ACHN (cell line): Measurements from ENCODE around the gene KDELR1.

Experiments
- DNase-seq: peaks from one replicate; pipeline ENCODE4 v3.0.0-alpha.2; 2015
- in situ Hi-C: cut with HindIII; loops from 2 replicates; pipeline ENCODE4 v1.10.0; 2017; ENCODE audit warnings: low sequenced_read_pairs, low pct_ligation_motif_present, low pct_unique_long_range_greater_than_20kb

Gene KDELR1

GRCh38 chr19:48391100-48392005 is at the start of gene KDELR1:
TSS of gene KDELR1 (minus strand) at chr19:48391551. CDS start at chr19:48391358, 193 bp downstream.
- peak; percentile 59 for DNase-seq
- in situ Hi-C loops: no loop called here

DNA sequence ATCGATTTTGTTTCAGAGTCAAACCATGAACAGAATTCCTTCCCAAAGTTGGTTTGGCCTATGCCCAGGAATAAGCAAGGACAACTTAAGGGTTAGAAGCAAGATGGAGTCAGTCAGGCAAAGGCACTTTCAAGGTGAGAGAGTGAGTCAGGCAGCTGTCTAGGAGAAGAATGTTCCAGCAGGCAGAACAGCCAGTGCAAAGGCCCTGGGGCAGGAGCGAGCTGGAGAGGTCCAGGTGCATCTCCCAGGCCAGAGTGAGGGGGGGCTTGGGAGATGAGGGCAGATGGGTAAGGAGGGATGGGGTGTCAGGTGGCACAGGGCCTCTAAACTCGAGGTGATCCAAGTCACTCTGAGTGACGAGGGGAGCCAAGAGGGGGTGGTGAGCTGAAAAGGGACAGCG is 45.2 kb upstream of the KDELR1 start:
- no peak for DNase-seq
- in situ Hi-C loops: no loop called here

- in situ Hi-C loops: no loop called here
- no peak for DNase-seq
Observed at GRCh38 chr19:48433337-48433736, 42.0 kb upstream of the KDELR1 start.

- DNase-seq: no peak
- in situ Hi-C loops: no loop called here
Observed at GRCh38 chr19:48428670-48429069, 37.3 kb upstream of the KDELR1 start.

DNA sequence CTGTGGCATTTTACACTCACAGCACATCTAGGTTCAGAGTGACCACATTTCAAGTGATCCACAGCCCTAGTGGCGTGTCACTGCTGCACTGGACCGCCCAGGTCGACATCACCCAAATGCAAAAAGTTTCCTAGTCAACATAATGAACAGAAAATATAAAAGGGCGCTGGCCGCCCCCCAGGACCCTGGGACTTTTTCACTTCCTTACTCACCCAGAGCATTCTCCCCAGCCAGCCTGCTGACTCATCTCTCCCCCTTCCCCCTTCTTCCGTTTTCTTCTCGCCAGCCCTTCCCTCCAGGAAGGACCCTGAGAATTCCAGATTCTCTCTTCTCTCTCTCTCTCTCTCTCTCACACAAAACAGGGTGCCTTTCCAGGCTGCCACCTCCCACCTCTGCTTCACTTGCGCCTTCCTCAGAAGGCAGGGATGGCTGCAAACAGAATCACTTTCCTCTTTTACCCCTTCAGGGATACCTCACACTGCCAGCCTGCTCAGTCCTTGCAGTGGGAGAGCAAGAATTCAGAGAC is 33.4 kb upstream of the KDELR1 start:
- DNase-seq: peak; percentile 57
- in situ Hi-C loops: no loop called here

GRCh38 chr19:48421548-48421947 is 30.2 kb upstream of the KDELR1 start:
- in situ Hi-C loops: no loop called here
- DNase-seq: no peak

GRCh38 chr19:48419158-48419920 is 28.0 kb upstream of the KDELR1 start:
- in situ Hi-C loops: no loop called here

GRCh38 chr19:48418317-48419064 is 27.1 kb upstream of the KDELR1 start:
- peak; percentile 30 for DNase-seq
- in situ Hi-C loops: no loop called here

More at GRCh38 chr19:48419158-48419920, 28.0 kb upstream of the KDELR1 start:
- DNase-seq: no peak

DNA sequence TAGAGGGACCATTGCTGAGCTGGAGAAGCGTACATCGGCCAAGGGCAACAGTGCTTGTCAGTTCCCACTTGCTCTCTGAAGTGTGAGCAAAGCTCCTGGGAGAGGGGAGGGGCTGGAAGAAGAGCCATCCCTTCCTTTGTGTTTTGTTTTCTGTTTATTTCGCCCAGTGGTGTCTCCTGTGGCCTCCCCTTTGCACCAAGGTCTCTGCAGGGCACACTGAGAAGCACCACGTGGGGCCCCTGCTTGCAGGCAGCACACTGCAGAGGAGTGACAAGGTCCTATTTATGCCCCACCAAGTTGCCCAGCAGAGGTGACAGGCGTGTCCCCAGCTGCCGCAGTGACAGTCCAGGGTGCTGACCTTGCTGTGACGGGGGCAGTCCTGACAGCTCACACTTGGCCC is 26.1 kb upstream of the KDELR1 start:
- in situ Hi-C loops: no loop called here
- DNase-seq: no peak

DNA sequence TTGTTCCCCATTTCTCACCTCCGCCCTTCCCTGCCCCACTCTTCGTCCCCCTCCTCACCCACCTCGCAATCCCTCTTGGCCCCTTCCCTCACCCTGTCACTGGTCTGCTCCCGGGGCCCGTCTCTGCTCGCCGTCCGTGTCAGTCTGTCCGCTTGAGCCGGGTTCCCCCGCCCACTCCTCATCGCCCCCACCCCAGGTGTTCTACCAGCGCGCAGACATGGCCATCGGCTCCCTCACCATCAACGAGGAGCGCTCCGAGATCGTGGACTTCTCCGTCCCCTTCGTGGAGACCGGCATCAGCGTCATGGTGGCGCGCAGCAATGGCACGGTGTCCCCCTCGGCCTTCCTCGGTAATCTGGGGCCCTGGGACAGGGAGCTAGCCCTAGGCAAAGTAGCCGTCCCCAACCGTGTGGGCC is 24.5 kb upstream of the KDELR1 start:
- DNase-seq: no peak
- in situ Hi-C loops: no loop called here

DNA sequence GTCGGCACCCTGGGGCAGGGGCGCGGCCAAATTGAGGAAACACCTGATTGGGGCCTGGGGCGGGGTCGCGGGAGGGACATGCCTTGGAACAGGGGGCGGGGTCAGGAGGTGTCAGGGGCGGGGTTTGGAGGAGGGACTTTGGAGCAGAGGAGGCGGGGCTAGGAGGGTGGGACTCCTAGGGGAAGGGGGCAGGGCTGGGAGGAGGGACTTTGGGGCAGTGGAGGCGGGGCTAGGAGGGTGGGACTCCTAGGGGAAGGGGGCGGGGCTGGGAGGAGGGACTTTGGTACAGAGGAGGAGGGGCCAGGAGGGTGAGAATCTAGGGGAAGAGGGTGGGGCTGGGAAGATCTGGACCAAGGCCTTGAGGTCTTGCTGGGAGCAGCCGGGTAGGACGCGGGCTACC is 24.0 kb upstream of the KDELR1 start:
- in situ Hi-C loops: no loop called here
- DNase-seq: peak; percentile 59

- peak; percentile 72 for DNase-seq
- in situ Hi-C loops: no loop called here
Observed at GRCh38 chr19:48413879-48414587, 22.7 kb upstream of the KDELR1 start.

DNA sequence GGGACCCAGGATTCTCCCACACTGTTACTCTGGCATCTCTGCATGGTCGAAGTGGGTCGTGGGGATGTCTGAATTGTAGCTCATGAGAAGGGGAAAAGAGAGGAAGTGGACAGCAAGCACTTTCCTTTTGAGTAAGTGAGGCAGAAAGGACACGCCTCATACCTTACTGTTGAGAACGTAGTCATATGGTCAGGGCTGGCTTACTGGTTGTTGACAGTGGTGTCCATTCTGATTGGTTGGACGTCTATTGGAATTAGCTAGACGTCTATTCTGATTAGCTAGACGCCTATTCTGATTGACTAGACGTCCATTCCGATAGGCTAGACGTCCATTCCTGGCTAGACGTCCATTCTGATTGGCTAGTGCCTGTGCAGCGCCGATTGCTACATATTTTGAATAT is 14.5 kb upstream of the KDELR1 start:
- in situ Hi-C loops: no loop called here
- no peak for DNase-seq

DNA sequence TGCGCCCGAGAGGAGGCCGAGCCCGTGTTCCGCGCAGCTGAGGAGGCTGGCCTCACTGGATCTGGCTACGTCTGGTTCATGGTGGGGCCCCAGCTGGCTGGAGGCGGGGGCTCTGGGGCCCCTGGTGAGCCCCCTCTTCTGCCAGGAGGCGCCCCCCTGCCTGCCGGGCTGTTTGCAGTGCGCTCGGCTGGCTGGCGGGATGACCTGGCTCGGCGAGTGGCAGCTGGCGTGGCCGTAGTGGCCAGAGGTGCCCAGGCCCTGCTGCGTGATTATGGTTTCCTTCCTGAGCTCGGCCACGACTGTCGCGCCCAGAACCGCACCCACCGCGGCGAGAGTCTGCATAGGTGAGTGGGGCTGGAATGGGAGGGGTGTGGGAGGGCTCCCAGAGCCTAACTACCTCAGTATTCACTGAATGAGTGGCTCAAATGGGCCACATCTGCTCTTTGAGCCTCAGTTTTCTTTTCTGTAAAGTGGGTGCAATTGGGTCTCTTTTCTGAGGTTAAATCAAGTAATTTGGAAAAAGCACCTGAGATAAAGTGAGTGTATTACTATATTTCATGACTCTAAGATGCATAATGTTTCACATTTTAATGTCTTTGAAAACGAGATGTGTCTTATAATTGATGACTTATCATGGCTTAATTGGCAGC is 13.8 kb upstream of the KDELR1 start:
- DNase-seq: no peak
- in situ Hi-C loops: no loop called here

GRCh38 chr19:48403606-48404005 is 12.3 kb upstream of the KDELR1 start:
- in situ Hi-C loops: no loop called here
- DNase-seq: peak; percentile 57

DNA sequence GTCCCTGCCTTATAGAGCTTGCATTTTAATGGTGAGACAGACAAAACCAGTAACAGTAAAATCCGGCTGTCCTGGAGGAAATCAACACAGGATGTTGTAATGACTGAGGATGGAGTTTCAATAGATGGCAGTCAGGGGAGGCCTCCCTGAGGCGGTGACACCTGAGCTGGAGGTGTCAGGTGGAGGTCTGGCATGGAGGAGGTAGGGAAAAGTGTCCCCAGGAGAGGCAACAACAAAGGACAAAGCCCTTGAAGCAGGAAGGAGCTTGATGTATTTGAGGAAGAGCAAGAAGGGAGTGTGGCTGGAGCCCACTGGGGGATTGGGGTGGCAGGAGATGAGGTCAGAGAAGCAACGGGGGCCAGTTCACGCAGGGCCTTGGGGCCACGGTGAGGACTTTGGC is 9.9 kb upstream of the KDELR1 start:
- DNase-seq: no peak
- in situ Hi-C loops: no loop called here

- no peak for DNase-seq
- in situ Hi-C loops: no loop called here
Observed at GRCh38 chr19:48400018-48400742, 8.8 kb upstream of the KDELR1 start.
